ENCODE measurements around the gene PATL2. TPM values are rescaled to one million over a fixed set of nuclear protein-coding genes. Genes with fewer than 3 reads are reported as not detected.
A peak's percentile ranks its signal among the peaks of the same experiment; 100 is the strongest.

Gene PATL2
- total and polyA plus RNA-seq, 2 donors (not counting 1 experiment from before 2014, with no cell fraction given) = 58.9 to 89.4 TPM

DNA sequence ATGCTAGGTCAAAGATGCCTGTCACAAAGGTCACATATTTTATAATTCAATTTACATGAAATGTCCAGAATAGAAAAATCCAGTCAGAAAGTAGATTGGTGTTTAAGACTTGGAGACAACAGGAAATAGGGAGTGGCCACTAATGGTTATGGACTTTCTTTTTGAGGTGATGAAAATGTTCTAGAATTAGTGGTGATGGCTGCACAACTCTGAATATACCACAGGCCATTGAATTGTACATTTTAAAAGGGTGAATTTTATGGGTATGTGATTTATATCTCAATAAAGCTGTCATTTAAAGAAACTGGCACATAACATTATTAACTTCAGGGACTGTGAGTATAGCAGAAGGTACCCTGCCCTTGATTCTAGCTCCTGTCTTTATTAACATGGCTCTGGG, 63.5 kb downstream of the PATL2 start:
- Mint-ChIP-seq H3K4me3 (no peak overlapping the region), H3K9me3 (ENCODE audit: insufficient read depth) (no peaks in the 10 kb centered on the region), H3K27me3 (no peaks in the 10 kb centered on the region), H3K27ac (no peak overlapping the region), H3K4me1 (peaks cover 41% of the 10 kb centered on the region)
- Histone ChIP-seq H3K9ac (ENCODE audit: low read length) (no peak overlapping the region), H3K4me2 (replicated peaks; ENCODE audit: low read depth, low read length, poor library complexity, severe bottlenecking) (no peak overlapping the region), H3K27me3 (replicated peaks in 1 of 4; ENCODE audit: control extremely low read depth in 1 of 4, control insufficient read depth in 3 of 4, insufficient read depth in 4 of 4, low read length in 3 of 4) (no peaks in the 10 kb centered on the region), H3K36me3 (replicated peaks in 1 of 2; ENCODE audit: control extremely low read depth in 1 of 2, control insufficient read depth in 1 of 2, extremely low read depth in 1 of 2, insufficient read depth in 2 of 2, low read length in 1 of 2) (peaks cover 23 to 76% of the 10 kb centered on the region in 2 experiments), H3K79me2 (ENCODE audit: control insufficient read depth, insufficient read depth, low read length) (peaks cover 90% of the 10 kb centered on the region), H3K27ac (ENCODE audit: low read length in 2 of 2) (peak overlapping the region in 1 of 2 donors; percentile 25), H2AFZ (ENCODE audit: insufficient read depth, low read depth, low read length, poor library complexity, severe bottlenecking) (no peak overlapping the region), H3K4me3 (ENCODE audit: control extremely low read depth in 1 of 5, extremely low read depth in 1 of 5, insufficient read depth in 1 of 5, low read depth in 2 of 5, low read length in 4 of 5) (no peak overlapping the region), H4K20me1 (ENCODE audit: control insufficient read depth, insufficient read depth, low read length, poor library complexity, severe bottlenecking) (peaks cover 13% of the 10 kb centered on the region), H3K9me3 (ENCODE audit: control extremely low read depth in 1 of 3, control insufficient read depth in 2 of 3, insufficient read depth in 1 of 3, low read length in 2 of 3) (peaks cover 0 to 1% (median 0%) of the 10 kb centered on the region in 3 donors), H3K4me1 (ENCODE audit: control insufficient read depth in 2 of 2, insufficient read depth in 2 of 2, low read length in 2 of 2) (peaks cover 0 to 3% of the 10 kb centered on the region in 2 donors)
- ATAC-seq (ENCODE audit: low read depth) = no peak
- CTCF ChIA-PET = interaction anchor here (1.0 to 1.9 kb wide), 6 partner anchors 9 to 91 kb away, joined by 3 to 6 read pairs (median 3); partner anchors contain the start of gene SPG11
- intact Hi-C loops (cut with micrococcal nuclease) = no loop called here
- no peak for TF ChIP-seq EZH2 (IDR thresholded peaks at IDR 0.05; ENCODE audit: borderline replicate concordance, insufficient read depth, low read depth, low read length, poor library complexity, severe bottlenecking)
- TF ChIP-seq, protein P1, sequence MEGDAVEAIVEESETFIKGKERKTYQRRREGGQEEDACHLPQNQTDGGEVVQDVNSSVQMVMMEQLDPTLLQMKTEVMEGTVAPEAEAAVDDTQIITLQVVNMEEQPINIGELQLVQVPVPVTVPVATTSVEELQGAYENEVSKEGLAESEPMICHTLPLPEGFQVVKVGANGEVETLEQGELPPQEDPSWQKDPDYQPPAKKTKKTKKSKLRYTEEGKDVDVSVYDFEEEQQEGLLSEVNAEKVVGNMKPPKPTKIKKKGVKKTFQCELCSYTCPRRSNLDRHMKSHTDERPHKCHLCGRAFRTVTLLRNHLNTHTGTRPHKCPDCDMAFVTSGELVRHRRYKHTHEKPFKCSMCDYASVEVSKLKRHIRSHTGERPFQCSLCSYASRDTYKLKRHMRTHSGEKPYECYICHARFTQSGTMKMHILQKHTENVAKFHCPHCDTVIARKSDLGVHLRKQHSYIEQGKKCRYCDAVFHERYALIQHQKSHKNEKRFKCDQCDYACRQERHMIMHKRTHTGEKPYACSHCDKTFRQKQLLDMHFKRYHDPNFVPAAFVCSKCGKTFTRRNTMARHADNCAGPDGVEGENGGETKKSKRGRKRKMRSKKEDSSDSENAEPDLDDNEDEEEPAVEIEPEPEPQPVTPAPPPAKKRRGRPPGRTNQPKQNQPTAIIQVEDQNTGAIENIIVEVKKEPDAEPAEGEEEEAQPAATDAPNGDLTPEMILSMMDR (IDR thresholded peaks at IDR 0.05) = no peak
- DNase-seq = no peak
- POLR2A ChIA-PET = interaction anchor here (0.7 kb wide), 1 partner anchor 25 kb away, joined by 6 read pairs; no protein-coding TSS in a partner anchor

DNA sequence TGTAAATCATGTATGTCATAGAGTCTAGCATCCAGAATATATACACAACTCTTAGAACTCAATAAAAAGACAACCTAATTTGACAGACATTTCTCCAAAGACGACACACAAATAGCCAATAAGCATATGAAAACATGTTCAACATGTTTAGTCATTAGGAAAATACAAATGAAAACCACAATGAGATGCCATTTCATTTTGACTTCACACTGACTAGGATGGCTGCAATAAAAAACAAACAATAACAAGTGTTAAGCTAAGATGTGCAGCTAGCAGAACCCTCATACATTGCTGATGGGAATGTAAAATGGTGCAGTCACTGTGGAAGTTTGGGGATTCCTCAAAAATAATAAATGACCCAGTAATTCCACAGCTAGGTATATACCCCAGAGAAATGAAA, 64.1 kb downstream of the PATL2 start:
- Histone ChIP-seq H3K4me2 (replicated peaks; ENCODE audit: low read depth, low read length, poor library complexity, severe bottlenecking) (no peak overlapping the region), H3K4me3 (ENCODE audit: control extremely low read depth in 1 of 5, extremely low read depth in 1 of 5, insufficient read depth in 1 of 5, low read depth in 2 of 5, low read length in 4 of 5) (no peak overlapping the region), H2AFZ (ENCODE audit: insufficient read depth, low read depth, low read length, poor library complexity, severe bottlenecking) (no peak overlapping the region), H3K79me2 (ENCODE audit: control insufficient read depth, insufficient read depth, low read length) (peaks cover 88% of the 10 kb centered on the region), H3K27ac (ENCODE audit: low read length in 2 of 2) (no peak overlapping the region), H3K4me1 (ENCODE audit: control insufficient read depth in 2 of 2, insufficient read depth in 2 of 2, low read length in 2 of 2) (peaks cover 0 to 3% of the 10 kb centered on the region in 2 donors), H4K20me1 (ENCODE audit: control insufficient read depth, insufficient read depth, low read length, poor library complexity, severe bottlenecking) (peaks cover 13% of the 10 kb centered on the region), H3K27me3 (replicated peaks in 1 of 4; ENCODE audit: control extremely low read depth in 1 of 4, control insufficient read depth in 3 of 4, insufficient read depth in 4 of 4, low read length in 3 of 4) (no peaks in the 10 kb centered on the region), H3K9me3 (ENCODE audit: control extremely low read depth in 1 of 3, control insufficient read depth in 2 of 3, insufficient read depth in 1 of 3, low read length in 2 of 3) (peaks cover 0 to 1% (median 0%) of the 10 kb centered on the region in 3 donors), H3K9ac (ENCODE audit: low read length) (no peak overlapping the region), H3K36me3 (replicated peaks in 1 of 2; ENCODE audit: control extremely low read depth in 1 of 2, control insufficient read depth in 1 of 2, extremely low read depth in 1 of 2, insufficient read depth in 2 of 2, low read length in 1 of 2) (peaks cover 23 to 72% of the 10 kb centered on the region in 2 experiments)
- Mint-ChIP-seq H3K4me3 (no peak overlapping the region), H3K27ac (no peak overlapping the region), H3K4me1 (peaks cover 41% of the 10 kb centered on the region), H3K27me3 (no peaks in the 10 kb centered on the region), H3K9me3 (ENCODE audit: insufficient read depth) (no peaks in the 10 kb centered on the region)
- intact Hi-C loops (cut with micrococcal nuclease) = no loop called here
- ATAC-seq (ENCODE audit: low read depth) (no peak), DNase-seq (no peak)
- no peak for TF ChIP-seq EZH2 (IDR thresholded peaks at IDR 0.05; ENCODE audit: borderline replicate concordance, insufficient read depth, low read depth, low read length, poor library complexity, severe bottlenecking)
- TF ChIP-seq, protein P1 (IDR thresholded peaks at IDR 0.05) = no peak
- no CpG with 5 or more reads among the region's 1 CpG for WGBS (ENCODE audit: insufficient coverage)
- ChIA-PET POLR2A (interaction anchor here (0.6 kb wide), 1 partner anchor 80 kb away, joined by 3 read pairs; no protein-coding TSS in a partner anchor), CTCF (interaction anchor here (1.0 to 1.9 kb wide), 2 partner anchors 10 to 92 kb away, joined by 3 to 6 read pairs; no protein-coding TSS in a partner anchor)

All from B cell (primary cell).